Effector CD8-positive, alpha-beta T cell (primary cell): ENCODE data around the gene STK39.

ENCODE experiments used
- DNase-seq: peaks from one replicate; lab custom pipeline; 2025; lab: John Stamatoyannopoulos, UW

STK39 gene

GRCh38 chr2:168208652-168209051 is 38.7 kb downstream of the STK39 start:
- no peak for DNase-seq

GRCh38 chr2:168207851-168208250 is 39.5 kb downstream of the STK39 start:
- DNase-seq, result no peak

GRCh38 chr2:168203762-168204693 is 43.4 kb downstream of the STK39 start:
- DNase-seq, result no peak

GRCh38 chr2:168201584-168202116 is 45.7 kb downstream of the STK39 start:
- DNase-seq, result no peak

GRCh38 chr2:168200930-168201583 is 46.3 kb downstream of the STK39 start:
- DNase-seq, result no peak

GRCh38 chr2:168198476-168199207 is 48.8 kb downstream of the STK39 start:
- no peak for DNase-seq

GRCh38 chr2:168196764-168197180 is 50.6 kb downstream of the STK39 start:
- no peak for DNase-seq

- DNase-seq, result no peak
Measured at GRCh38 chr2:168194784-168195522, 52.4 kb downstream of the STK39 start.

GRCh38 chr2:168192839-168193616 is 54.4 kb downstream of the STK39 start:
- no peak for DNase-seq

GRCh38 chr2:168191955-168192785 is 55.2 kb downstream of the STK39 start:
- no peak for DNase-seq

GRCh38 chr2:168190590-168191336 is 56.6 kb downstream of the STK39 start:
- no peak for DNase-seq

GRCh38 chr2:168189835-168190569 is 57.4 kb downstream of the STK39 start:
- DNase-seq, result no peak

GRCh38 chr2:168188002-168188401 is 59.4 kb downstream of the STK39 start:
- DNase-seq, result no peak

- no peak for DNase-seq
Measured at GRCh38 chr2:168186452-168186851, 60.9 kb downstream of the STK39 start.

- DNase-seq, result no peak
Measured at GRCh38 chr2:168185583-168186274, 61.7 kb downstream of the STK39 start.

GRCh38 chr2:168184681-168185513 is 62.5 kb downstream of the STK39 start:
- no peak for DNase-seq
